ENCODE data around the gene EPS8L2.

EPS8L2 gene

DNA sequence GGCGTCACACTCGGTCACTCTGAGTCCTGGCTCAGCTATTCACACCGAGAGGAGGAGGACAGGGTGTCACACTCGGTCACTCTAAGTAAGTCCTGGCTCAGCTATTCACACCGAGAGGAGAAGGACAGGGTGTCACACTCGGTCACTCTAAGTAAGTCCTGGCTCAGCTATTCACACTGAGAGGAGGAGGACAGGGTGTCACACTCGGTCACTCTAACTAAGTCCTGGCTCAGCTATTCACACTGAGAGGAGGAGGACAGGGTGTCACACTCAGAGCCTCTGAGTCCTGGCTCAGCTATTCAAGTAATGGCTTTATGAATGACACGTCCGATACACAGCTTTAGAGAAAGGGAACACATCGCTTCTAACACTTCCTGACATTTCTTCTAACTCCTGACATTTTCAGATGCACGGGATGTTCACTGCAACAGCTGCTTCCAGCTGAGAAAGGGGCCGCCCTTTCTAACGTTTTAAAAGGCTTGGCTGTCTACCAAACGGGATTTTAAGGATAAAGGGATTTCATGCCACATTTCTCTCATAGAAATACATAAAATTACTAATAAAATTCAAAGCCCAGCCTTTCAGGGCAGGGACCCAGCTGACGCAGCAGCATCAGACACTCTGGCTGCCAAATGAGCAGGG, 40.8 kb upstream of the EPS8L2 start:
- Histone ChIP-seq H3K9me3 (ENCODE audit: insufficient read depth, low read depth, low read length) (peaks cover 4% of the 10 kb centered on the region), H3K18ac (ENCODE audit: low read length) (no peak overlapping the region), H3K4me2 (ENCODE audit: low read length) (no peak overlapping the region), H3K79me2 (ENCODE audit: control insufficient read depth, insufficient read depth, low read length, poor library complexity) (no peaks in the 10 kb centered on the region), H3K4me1 (ENCODE audit: control insufficient read depth in 1 of 2, insufficient read depth in 2 of 2, low read length in 2 of 2) (no peaks in the 10 kb centered on the region), H4K91ac (ENCODE audit: low read depth, low read length) (no peak overlapping the region), H2BK120ac (ENCODE audit: insufficient read depth, low read length, poor library complexity) (no peak overlapping the region), H3K9ac (ENCODE audit: low read length) (no peak overlapping the region), H3K14ac (ENCODE audit: low read length) (no peak overlapping the region), H3K23ac (ENCODE audit: low read length) (no peak overlapping the region), H3K36me3 (ENCODE audit: control insufficient read depth in 1 of 2, insufficient read depth in 2 of 2, low read length in 2 of 2) (peaks cover 38 to 44% of the 10 kb centered on the region in 2 experiments), H2AK5ac (ENCODE audit: low read length) (no peak overlapping the region), H4K12ac (ENCODE audit: low read depth, low read length) (no peak overlapping the region), H3K79me1 (ENCODE audit: low read length) (no peaks in the 10 kb centered on the region), H3K4ac (ENCODE audit: low read depth, low read length) (no peak overlapping the region), H2BK12ac (ENCODE audit: low read length) (no peak overlapping the region), H3K27me3 (ENCODE audit: insufficient read depth, low read length) (no peaks in the 10 kb centered on the region), H2AFZ (ENCODE audit: insufficient read depth, low read length, poor library complexity) (no peak overlapping the region), H2BK5ac (ENCODE audit: low read depth, low read length, poor library complexity) (no peak overlapping the region), H3K4me3 (ENCODE audit: low read depth, low read length) (no peak overlapping the region), H3K27ac (ENCODE audit: low read depth, low read length) (no peak overlapping the region), H4K8ac (ENCODE audit: low read depth, low read length) (no peak overlapping the region)
- no CpG with 5 or more reads among the region's 15 CpGs for whole genome bisulfite sequencing (ENCODE audit: extremely low coverage, insufficient coverage, insufficient read length)
- DNase-seq = no peak

DNA sequence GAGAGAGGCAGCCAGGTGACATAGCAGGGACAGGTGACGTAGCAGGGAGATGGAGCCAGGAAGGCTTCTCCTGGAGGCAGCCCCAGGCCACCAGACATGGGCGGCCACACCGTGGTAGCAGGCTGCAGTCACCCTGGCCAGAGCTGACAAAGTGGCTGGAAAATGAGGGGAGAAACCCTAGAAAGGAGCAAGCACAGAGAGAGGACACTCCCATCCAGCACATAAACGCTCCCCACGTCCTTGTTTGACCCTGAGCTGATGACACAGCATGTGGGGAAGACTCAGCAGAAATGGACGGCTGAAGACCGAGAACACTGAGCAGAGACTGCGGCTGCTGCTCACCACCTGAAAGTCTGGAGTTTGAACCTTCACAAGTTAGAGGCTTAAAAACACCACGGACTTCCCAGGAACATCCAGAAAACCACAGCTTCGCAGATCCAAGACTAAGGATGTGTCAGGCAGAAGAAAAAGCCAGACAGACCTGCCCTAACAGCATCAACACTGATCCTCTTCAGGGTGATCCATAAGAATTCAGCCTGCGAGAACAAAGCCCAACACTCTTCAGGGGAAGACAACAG, 40.2 kb upstream of the EPS8L2 start:
- no peak overlapping the region for H4K91ac ChIP-seq (ENCODE audit: low read depth, low read length)
- no peaks in the 10 kb centered on the region for H3K4me1 ChIP-seq (ENCODE audit: control insufficient read depth in 1 of 2, insufficient read depth in 2 of 2, low read length in 2 of 2)
- no peak overlapping the region for H2BK120ac ChIP-seq (ENCODE audit: insufficient read depth, low read length, poor library complexity)
- H3K18ac ChIP-seq (ENCODE audit: low read length) = no peak overlapping the region
- WGBS (ENCODE audit: extremely low coverage, insufficient coverage, insufficient read length) = no CpG with 5 or more reads among the region's 11 CpGs
- H3K9ac ChIP-seq (ENCODE audit: low read length) = no peak overlapping the region
- H3K9me3 ChIP-seq (ENCODE audit: insufficient read depth, low read depth, low read length) = peaks cover 4% of the 10 kb centered on the region
- H2AFZ ChIP-seq (ENCODE audit: insufficient read depth, low read length, poor library complexity) = no peak overlapping the region
- no peak overlapping the region for H3K4ac ChIP-seq (ENCODE audit: low read depth, low read length)
- no peak overlapping the region for H3K14ac ChIP-seq (ENCODE audit: low read length)
- H2BK5ac ChIP-seq (ENCODE audit: low read depth, low read length, poor library complexity) = no peak overlapping the region
- no peak overlapping the region for H4K12ac ChIP-seq (ENCODE audit: low read depth, low read length)
- H3K79me2 ChIP-seq (ENCODE audit: control insufficient read depth, insufficient read depth, low read length, poor library complexity) = no peaks in the 10 kb centered on the region
- H3K27me3 ChIP-seq (ENCODE audit: insufficient read depth, low read length) = no peaks in the 10 kb centered on the region
- no peak overlapping the region for H2AK5ac ChIP-seq (ENCODE audit: low read length)
- H3K4me3 ChIP-seq (ENCODE audit: low read depth, low read length) = no peak overlapping the region
- H3K36me3 ChIP-seq (ENCODE audit: control insufficient read depth in 1 of 2, insufficient read depth in 2 of 2, low read length in 2 of 2) = peaks cover 34 to 38% of the 10 kb centered on the region in 2 experiments
- no peaks in the 10 kb centered on the region for H3K79me1 ChIP-seq (ENCODE audit: low read length)
- H3K4me2 ChIP-seq (ENCODE audit: low read length) = no peak overlapping the region
- DNase-seq = no peak
- no peak overlapping the region for H2BK12ac ChIP-seq (ENCODE audit: low read length)
- no peak overlapping the region for H4K8ac ChIP-seq (ENCODE audit: low read depth, low read length)
- no peak overlapping the region for H3K27ac ChIP-seq (ENCODE audit: low read depth, low read length)
- H3K23ac ChIP-seq (ENCODE audit: low read length) = no peak overlapping the region

DNA sequence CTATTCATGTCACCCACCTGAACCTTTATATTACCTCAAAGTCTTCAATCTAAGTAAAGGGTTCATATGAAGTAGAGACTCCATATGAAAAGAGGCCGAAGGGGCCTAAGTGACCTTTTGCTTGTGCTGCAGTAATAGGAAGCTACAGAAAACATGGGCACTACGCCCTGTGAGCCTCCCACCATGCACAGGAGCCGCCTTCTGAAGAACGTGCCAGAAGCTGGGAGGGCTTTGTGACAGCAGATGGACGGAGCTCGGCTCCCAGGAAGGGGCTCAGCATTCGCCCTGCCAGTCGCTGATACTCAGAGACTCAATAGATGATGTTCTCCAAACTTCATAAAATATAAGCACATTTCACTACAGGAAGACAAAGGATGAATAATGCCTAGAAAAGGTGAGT, 32.2 kb upstream of the EPS8L2 start:
- no peak overlapping the region for H3K23ac ChIP-seq (ENCODE audit: low read length)
- H3K36me3 ChIP-seq (ENCODE audit: control insufficient read depth in 1 of 2, insufficient read depth in 2 of 2, low read length in 2 of 2) = peaks cover 34 to 37% of the 10 kb centered on the region in 2 experiments
- H4K12ac ChIP-seq (ENCODE audit: low read depth, low read length) = no peak overlapping the region
- H2BK12ac ChIP-seq (ENCODE audit: low read length) = no peak overlapping the region
- H3K4ac ChIP-seq (ENCODE audit: low read depth, low read length) = no peak overlapping the region
- WGBS (ENCODE audit: extremely low coverage, insufficient coverage, insufficient read length) = no CpG with 5 or more reads among the region's 8 CpGs
- no peak overlapping the region for H4K91ac ChIP-seq (ENCODE audit: low read depth, low read length)
- DNase-seq = no peak
- no peak overlapping the region for H2BK120ac ChIP-seq (ENCODE audit: insufficient read depth, low read length, poor library complexity)
- H3K14ac ChIP-seq (ENCODE audit: low read length) = no peak overlapping the region
- H3K9me3 ChIP-seq (ENCODE audit: insufficient read depth, low read depth, low read length) = no peaks in the 10 kb centered on the region
- H3K18ac ChIP-seq (ENCODE audit: low read length) = no peak overlapping the region
- H3K4me2 ChIP-seq (ENCODE audit: low read length) = no peak overlapping the region
- H2BK5ac ChIP-seq (ENCODE audit: low read depth, low read length, poor library complexity) = no peak overlapping the region
- no peaks in the 10 kb centered on the region for H3K79me1 ChIP-seq (ENCODE audit: low read length)
- H3K9ac ChIP-seq (ENCODE audit: low read length) = no peak overlapping the region
- H2AFZ ChIP-seq (ENCODE audit: insufficient read depth, low read length, poor library complexity) = no peak overlapping the region
- no peak overlapping the region for H3K4me3 ChIP-seq (ENCODE audit: low read depth, low read length)
- H3K79me2 ChIP-seq (ENCODE audit: control insufficient read depth, insufficient read depth, low read length, poor library complexity) = no peaks in the 10 kb centered on the region
- no peak overlapping the region for H3K27ac ChIP-seq (ENCODE audit: low read depth, low read length)
- no peaks in the 10 kb centered on the region for H3K27me3 ChIP-seq (ENCODE audit: insufficient read depth, low read length)
- no peak overlapping the region for H2AK5ac ChIP-seq (ENCODE audit: low read length)
- no peak overlapping the region for H4K8ac ChIP-seq (ENCODE audit: low read depth, low read length)
- no peaks in the 10 kb centered on the region for H3K4me1 ChIP-seq (ENCODE audit: control insufficient read depth in 1 of 2, insufficient read depth in 2 of 2, low read length in 2 of 2)

DNA sequence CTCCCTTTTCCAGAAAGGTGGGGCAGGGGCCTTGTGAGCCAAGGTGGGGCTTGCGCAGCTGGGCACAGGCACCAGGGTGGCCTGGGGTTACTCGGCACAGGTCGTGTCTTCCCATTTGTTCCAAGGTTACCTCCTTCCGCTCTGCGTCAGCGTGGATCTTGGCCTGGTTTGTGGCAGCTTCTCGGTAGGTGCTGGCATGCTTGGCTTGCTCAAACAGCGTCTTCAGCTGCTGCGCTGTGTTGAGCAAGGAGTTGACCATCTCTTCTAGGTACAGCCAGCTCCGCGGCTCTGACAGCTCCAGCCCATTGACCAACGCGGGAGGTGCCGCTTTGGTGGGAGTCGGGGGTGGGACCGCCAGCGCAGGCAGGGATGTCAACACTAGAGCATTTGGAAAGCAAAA, 31.6 kb upstream of the EPS8L2 start:
- H2BK5ac ChIP-seq (ENCODE audit: low read depth, low read length, poor library complexity) = no peak overlapping the region
- no peak overlapping the region for H3K9ac ChIP-seq (ENCODE audit: low read length)
- no peak overlapping the region for H3K23ac ChIP-seq (ENCODE audit: low read length)
- no peaks in the 10 kb centered on the region for H3K9me3 ChIP-seq (ENCODE audit: insufficient read depth, low read depth, low read length)
- WGBS (ENCODE audit: extremely low coverage, insufficient coverage, insufficient read length) = no CpG with 5 or more reads among the region's 17 CpGs
- no peaks in the 10 kb centered on the region for H3K27me3 ChIP-seq (ENCODE audit: insufficient read depth, low read length)
- no peak overlapping the region for H3K18ac ChIP-seq (ENCODE audit: low read length)
- no peak overlapping the region for H3K4ac ChIP-seq (ENCODE audit: low read depth, low read length)
- no peak overlapping the region for H4K91ac ChIP-seq (ENCODE audit: low read depth, low read length)
- H3K14ac ChIP-seq (ENCODE audit: low read length) = no peak overlapping the region
- no peak overlapping the region for H3K4me2 ChIP-seq (ENCODE audit: low read length)
- no peak for DNase-seq
- peaks cover 35 to 39% of the 10 kb centered on the region in 2 experiments for H3K36me3 ChIP-seq (ENCODE audit: control insufficient read depth in 1 of 2, insufficient read depth in 2 of 2, low read length in 2 of 2)
- no peak overlapping the region for H4K8ac ChIP-seq (ENCODE audit: low read depth, low read length)
- no peaks in the 10 kb centered on the region for H3K4me1 ChIP-seq (ENCODE audit: control insufficient read depth in 1 of 2, insufficient read depth in 2 of 2, low read length in 2 of 2)
- H2AFZ ChIP-seq (ENCODE audit: insufficient read depth, low read length, poor library complexity) = no peak overlapping the region
- H2AK5ac ChIP-seq (ENCODE audit: low read length) = no peak overlapping the region
- no peak overlapping the region for H2BK12ac ChIP-seq (ENCODE audit: low read length)
- no peaks in the 10 kb centered on the region for H3K79me2 ChIP-seq (ENCODE audit: control insufficient read depth, insufficient read depth, low read length, poor library complexity)
- no peaks in the 10 kb centered on the region for H3K79me1 ChIP-seq (ENCODE audit: low read length)
- no peak overlapping the region for H3K4me3 ChIP-seq (ENCODE audit: low read depth, low read length)
- H3K27ac ChIP-seq (ENCODE audit: low read depth, low read length) = no peak overlapping the region
- H4K12ac ChIP-seq (ENCODE audit: low read depth, low read length) = no peak overlapping the region
- no peak overlapping the region for H2BK120ac ChIP-seq (ENCODE audit: insufficient read depth, low read length, poor library complexity)
